Measurements from ENCODE around the gene ZSWIM9.
A peak's percentile ranks its signal among the peaks of the same experiment; 100 is the strongest.

The ZSWIM9 gene

GRCh38 chr19:48169939-48170803, at the start of gene ZSWIM9, which contains the start of gene LIG1:
ZSWIM9 (plus strand) TSS chr19:48170680; CDS start chr19:48171803, 1,123 bp downstream.
LIG1 (minus strand) TSS chr19:48170344; CDS start chr19:48165566, 4,778 bp downstream.
- peak within 1 kb of the TSS; percentile 93 for H3K4me3 Mint-ChIP-seq
- peaks cover 36% of the 10 kb centered on the region for H3K4me1 Mint-ChIP-seq
- H3K36me3 Mint-ChIP-seq, result peaks cover 13% of the 10 kb centered on the region
- H3K9me3 Mint-ChIP-seq, result no peaks in the 10 kb centered on the region
- peak within 1 kb of the TSS; percentile 95 for H3K27ac Mint-ChIP-seq
- H3K27me3 Mint-ChIP-seq, result no peaks in the 10 kb centered on the region

GRCh38 chr19:48121066-48121465, 49.4 kb upstream of the ZSWIM9 start:
- H3K36me3 Mint-ChIP-seq, result peaks cover 17% of the 10 kb centered on the region

GRCh38 chr19:48121909-48122371, 48.5 kb upstream of the ZSWIM9 start:
- Mint-ChIP-seq H3K4me3 (no peak overlapping the region), H3K9me3 (no peaks in the 10 kb centered on the region)

More at GRCh38 chr19:48121066-48121465, 49.4 kb upstream of the ZSWIM9 start:
- no peak overlapping the region for H3K4me3 Mint-ChIP-seq
- no peak overlapping the region for H3K27ac Mint-ChIP-seq
- peaks cover 7% of the 10 kb centered on the region for H3K4me1 Mint-ChIP-seq
- H3K27me3 Mint-ChIP-seq, result no peaks in the 10 kb centered on the region
- H3K9me3 Mint-ChIP-seq, result no peaks in the 10 kb centered on the region

GRCh38 chr19:48122421-48122820, 48.1 kb upstream of the ZSWIM9 start:
- H3K4me3 Mint-ChIP-seq, result no peak overlapping the region
- H3K27me3 Mint-ChIP-seq, result no peaks in the 10 kb centered on the region
- H3K27ac Mint-ChIP-seq, result peak overlapping the region; percentile 84
- H3K36me3 Mint-ChIP-seq, result peaks cover 24% of the 10 kb centered on the region
- no peaks in the 10 kb centered on the region for H3K9me3 Mint-ChIP-seq
- peaks cover 7% of the 10 kb centered on the region for H3K4me1 Mint-ChIP-seq

More at GRCh38 chr19:48121909-48122371, 48.5 kb upstream of the ZSWIM9 start:
- H3K27ac Mint-ChIP-seq, result no peak overlapping the region
- H3K36me3 Mint-ChIP-seq, result peaks cover 20% of the 10 kb centered on the region
- no peaks in the 10 kb centered on the region for H3K27me3 Mint-ChIP-seq
- H3K4me1 Mint-ChIP-seq, result peaks cover 7% of the 10 kb centered on the region

- no peak overlapping the region for H3K27ac Mint-ChIP-seq
- no peaks in the 10 kb centered on the region for H3K9me3 Mint-ChIP-seq
- H3K4me1 Mint-ChIP-seq, result no peaks in the 10 kb centered on the region
- peaks cover 34% of the 10 kb centered on the region for H3K36me3 Mint-ChIP-seq
- H3K4me3 Mint-ChIP-seq, result no peak overlapping the region
- no peaks in the 10 kb centered on the region for H3K27me3 Mint-ChIP-seq
Measured at GRCh38 chr19:48123907-48124651, 46.4 kb upstream of the ZSWIM9 start.

- Mint-ChIP-seq H3K9me3 (no peaks in the 10 kb centered on the region), H3K27me3 (no peaks in the 10 kb centered on the region), H3K4me1 (no peaks in the 10 kb centered on the region), H3K4me3 (no peak overlapping the region), H3K27ac (no peak overlapping the region), H3K36me3 (peaks cover 31% of the 10 kb centered on the region)
Measured at GRCh38 chr19:48127561-48127960, 42.9 kb upstream of the ZSWIM9 start.

GRCh38 chr19:48133094-48133493, 37.4 kb upstream of the ZSWIM9 start:
- Mint-ChIP-seq H3K4me3 (no peak overlapping the region), H3K36me3 (peaks cover 17% of the 10 kb centered on the region), H3K4me1 (no peaks in the 10 kb centered on the region), H3K27ac (no peak overlapping the region), H3K27me3 (no peaks in the 10 kb centered on the region), H3K9me3 (no peaks in the 10 kb centered on the region)

GRCh38 chr19:48135411-48135810, 35.1 kb upstream of the ZSWIM9 start:
- no peaks in the 10 kb centered on the region for H3K9me3 Mint-ChIP-seq

GRCh38 chr19:48136547-48136946, 33.9 kb upstream of the ZSWIM9 start:
- Mint-ChIP-seq H3K27me3 (no peaks in the 10 kb centered on the region), H3K4me3 (no peak overlapping the region), H3K4me1 (no peaks in the 10 kb centered on the region), H3K9me3 (no peaks in the 10 kb centered on the region), H3K27ac (no peak overlapping the region), H3K36me3 (peaks cover 11% of the 10 kb centered on the region)

More at GRCh38 chr19:48135411-48135810, 35.1 kb upstream of the ZSWIM9 start:
- peaks cover 16% of the 10 kb centered on the region for H3K36me3 Mint-ChIP-seq
- H3K4me1 Mint-ChIP-seq, result no peaks in the 10 kb centered on the region
- no peaks in the 10 kb centered on the region for H3K27me3 Mint-ChIP-seq
- no peak overlapping the region for H3K4me3 Mint-ChIP-seq
- H3K27ac Mint-ChIP-seq, result no peak overlapping the region

GRCh38 chr19:48137411-48137810, 33.1 kb upstream of the ZSWIM9 start:
- H3K27ac Mint-ChIP-seq, result no peak overlapping the region
- no peak overlapping the region for H3K4me3 Mint-ChIP-seq
- no peaks in the 10 kb centered on the region for H3K4me1 Mint-ChIP-seq
- H3K36me3 Mint-ChIP-seq, result peaks cover 8% of the 10 kb centered on the region
- no peaks in the 10 kb centered on the region for H3K9me3 Mint-ChIP-seq
- no peaks in the 10 kb centered on the region for H3K27me3 Mint-ChIP-seq

- peaks cover 11% of the 10 kb centered on the region for H3K36me3 Mint-ChIP-seq
- H3K27me3 Mint-ChIP-seq, result no peaks in the 10 kb centered on the region
- H3K4me1 Mint-ChIP-seq, result no peaks in the 10 kb centered on the region
- H3K4me3 Mint-ChIP-seq, result no peak overlapping the region
- H3K9me3 Mint-ChIP-seq, result no peaks in the 10 kb centered on the region
- H3K27ac Mint-ChIP-seq, result no peak overlapping the region
Measured at GRCh38 chr19:48139053-48139452, 31.4 kb upstream of the ZSWIM9 start.

- H3K27me3 Mint-ChIP-seq, result no peaks in the 10 kb centered on the region
- no peaks in the 10 kb centered on the region for H3K9me3 Mint-ChIP-seq
- no peaks in the 10 kb centered on the region for H3K4me1 Mint-ChIP-seq
- H3K27ac Mint-ChIP-seq, result no peak overlapping the region
- H3K4me3 Mint-ChIP-seq, result no peak overlapping the region
- H3K36me3 Mint-ChIP-seq, result peaks cover 6% of the 10 kb centered on the region
Measured at GRCh38 chr19:48147597-48148175, 22.8 kb upstream of the ZSWIM9 start.

- H3K27ac Mint-ChIP-seq, result no peak overlapping the region
- no peaks in the 10 kb centered on the region for H3K4me1 Mint-ChIP-seq
- H3K27me3 Mint-ChIP-seq, result no peaks in the 10 kb centered on the region
- peaks cover 6% of the 10 kb centered on the region for H3K36me3 Mint-ChIP-seq
- H3K9me3 Mint-ChIP-seq, result no peaks in the 10 kb centered on the region
- no peak overlapping the region for H3K4me3 Mint-ChIP-seq
Measured at GRCh38 chr19:48148576-48148975, 21.9 kb upstream of the ZSWIM9 start.

GRCh38 chr19:48149430-48149829, 21.1 kb upstream of the ZSWIM9 start:
- no peak overlapping the region for H3K27ac Mint-ChIP-seq
- H3K27me3 Mint-ChIP-seq, result no peaks in the 10 kb centered on the region
- no peaks in the 10 kb centered on the region for H3K9me3 Mint-ChIP-seq
- H3K4me1 Mint-ChIP-seq, result no peaks in the 10 kb centered on the region
- peaks cover 4% of the 10 kb centered on the region for H3K36me3 Mint-ChIP-seq
- H3K4me3 Mint-ChIP-seq, result no peak overlapping the region

- Mint-ChIP-seq H3K4me3 (no peak overlapping the region), H3K36me3 (peaks cover 4% of the 10 kb centered on the region), H3K9me3 (no peaks in the 10 kb centered on the region), H3K27me3 (no peaks in the 10 kb centered on the region), H3K27ac (no peak overlapping the region), H3K4me1 (no peaks in the 10 kb centered on the region)
Measured at GRCh38 chr19:48152551-48152950, 17.9 kb upstream of the ZSWIM9 start.
